Spinal cord (tissue), 10 donors: ENCODE results near the gene VPS13C. TPM values are rescaled to one million over a fixed set of nuclear protein-coding genes. Genes with fewer than 3 reads are reported as not detected.

ENCODE experiments used
- DNase-seq, 6 donors: peaks; one replicate each; pipeline versions ENCODE4 v3.0.0 to v3.0.0-alpha.2; 2013 to 2015; ENCODE audit warnings: low spot score in 6 of 6, low read depth in 4 of 6
- H3K27ac ChIP-seq: one replicate; pipeline ENCODE4 v1.5.1; 2013; ENCODE audit warnings: low read depth, low read length, control low read depth
- H3K27me3 ChIP-seq: one replicate; pipeline ENCODE4 v1.6.1; 2013; ENCODE audit warnings: low read length; ENCODE audit not compliant: control insufficient read depth, insufficient read depth
- H3K36me3 ChIP-seq: one replicate; pipeline ENCODE4 v1.6.1; 2013; ENCODE audit warnings: low read length; ENCODE audit not compliant: control insufficient read depth, insufficient read depth
- H3K4me1 ChIP-seq: one replicate; pipeline ENCODE4 v1.6.1; 2013; ENCODE audit warnings: low read length; ENCODE audit not compliant: control insufficient read depth, insufficient read depth
- H3K4me3 ChIP-seq: one replicate; pipeline ENCODE4 v1.5.1; 2013; ENCODE audit warnings: low read depth, low read length, control low read depth
- H3K9me3 ChIP-seq: one replicate; pipeline ENCODE4 v1.6.1; 2013; ENCODE audit warnings: low read length; ENCODE audit not compliant: control insufficient read depth, insufficient read depth
- WGBS: methylation state at CpG from one replicate; pipeline ENCODE4 v1.1.5; 2013; ENCODE audit warnings: missing lambda C conversion rate; ENCODE audit not compliant: insufficient coverage; 5-methylcytosine and 5-hydroxymethylcytosine counted together
- polyA plus RNA-seq, 2 donors: library from polyadenylated mRNA; unstranded; fragments of 120-200 nt; gene quantifications; one replicate each; pipeline ENCODE4 v1.2.1, GENCODE V29; 2013; ENCODE audit not compliant: insufficient read length in 2 of 2
- total RNA-seq, 2 donors: library from RNA; depleted of rRNA in 1 of 2; stranded (reverse); fragments of 120-200 nt in 1 of 2; fragments of >200 nt in 1 of 2; gene quantifications; one replicate each; pipeline versions ENCODE4 v1.2.3 to v1.2.4, GENCODE V29; 2013 to 2014
- donor health status: healthy.

The VPS13C gene
- total and polyA plus RNA-seq, 4 donors: 55.2 to 149 (median 66.0) TPM

DNA sequence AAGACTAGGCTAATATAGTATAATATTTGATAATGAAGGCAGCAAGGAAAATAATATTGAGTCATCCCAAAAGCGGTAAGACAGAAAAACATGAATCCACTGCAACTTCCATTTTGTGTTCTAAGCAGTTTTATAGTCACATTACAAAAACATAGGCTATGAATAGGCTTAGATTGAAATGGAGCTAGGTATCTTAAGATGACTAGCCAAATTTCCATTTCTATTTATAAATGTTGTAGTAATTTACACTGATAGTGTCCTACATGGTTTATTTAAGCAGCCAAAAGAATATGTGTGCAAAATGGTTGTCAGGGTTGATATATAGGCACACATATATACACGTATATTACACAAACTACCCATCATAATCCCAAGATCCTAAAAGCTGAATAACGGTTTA, 82.0 kb downstream of the VPS13C start:
- no peak for DNase-seq
- no peaks in the 10 kb centered on the region for H3K4me1 ChIP-seq
- peaks cover 2% of the 10 kb centered on the region for H3K36me3 ChIP-seq
- H3K27ac ChIP-seq: no peak overlapping the region
- no peaks in the 10 kb centered on the region for H3K9me3 ChIP-seq
- WGBS: no CpG with 5 or more reads among the region's 3 CpGs
- H3K27me3 ChIP-seq: no peaks in the 10 kb centered on the region
- no peak overlapping the region for H3K4me3 ChIP-seq

DNA sequence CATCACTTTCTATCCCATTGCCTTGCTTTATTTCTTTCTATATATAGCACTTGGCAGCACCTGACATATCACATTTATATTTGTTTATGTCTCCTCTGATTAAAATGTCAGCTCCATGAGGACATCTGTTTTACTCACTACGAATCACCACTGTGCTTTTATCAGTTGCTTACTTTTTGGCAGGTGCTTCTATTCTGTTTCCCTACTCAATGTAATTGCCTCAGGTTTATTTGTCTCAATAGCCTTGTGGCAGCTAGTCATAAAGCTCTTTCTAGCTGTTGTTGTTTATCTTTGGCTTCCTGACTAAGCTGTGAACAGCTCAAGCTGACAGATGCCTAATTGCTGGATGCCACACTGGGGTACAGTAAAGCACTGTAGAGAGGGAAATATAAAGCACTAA, 85.5 kb downstream of the VPS13C start:
- H3K27me3 ChIP-seq: no peaks in the 10 kb centered on the region
- H3K4me3 ChIP-seq: no peak overlapping the region
- 44% methylated on average over 1 of the region's 1 CpG for WGBS
- peak in 5 of 6 donors; percentile 9 to 95 (median 35) for DNase-seq
- H3K9me3 ChIP-seq: no peaks in the 10 kb centered on the region
- no peak overlapping the region for H3K27ac ChIP-seq
- H3K4me1 ChIP-seq: no peaks in the 10 kb centered on the region
- peaks cover 3% of the 10 kb centered on the region for H3K36me3 ChIP-seq

DNA sequence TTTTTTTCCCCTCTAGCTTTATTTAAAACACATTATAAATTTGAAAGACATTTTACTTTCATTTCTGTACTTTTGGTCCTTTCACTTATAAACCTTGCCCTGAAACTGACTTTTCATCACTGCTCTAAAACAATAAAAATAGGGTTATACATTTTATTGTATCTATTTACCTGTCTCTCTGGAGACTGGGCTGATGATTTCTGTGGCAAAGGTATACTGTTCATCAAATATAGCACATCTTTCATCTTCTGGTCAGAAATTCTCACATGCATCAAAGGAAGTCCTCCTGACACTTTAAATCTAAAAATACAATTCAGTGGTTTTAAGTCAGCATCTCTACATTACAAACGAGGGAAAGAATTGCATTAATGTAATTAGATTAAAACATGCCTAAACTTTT, 86.1 kb downstream of the VPS13C start:
- H3K27me3 ChIP-seq: no peaks in the 10 kb centered on the region
- H3K4me3 ChIP-seq: no peak overlapping the region
- no peak overlapping the region for H3K27ac ChIP-seq
- DNase-seq: no peak
- no peaks in the 10 kb centered on the region for H3K4me1 ChIP-seq
- H3K36me3 ChIP-seq: peaks cover 3% of the 10 kb centered on the region
- no CpG with 5 or more reads among the region's 1 CpG for WGBS
- no peaks in the 10 kb centered on the region for H3K9me3 ChIP-seq

DNA sequence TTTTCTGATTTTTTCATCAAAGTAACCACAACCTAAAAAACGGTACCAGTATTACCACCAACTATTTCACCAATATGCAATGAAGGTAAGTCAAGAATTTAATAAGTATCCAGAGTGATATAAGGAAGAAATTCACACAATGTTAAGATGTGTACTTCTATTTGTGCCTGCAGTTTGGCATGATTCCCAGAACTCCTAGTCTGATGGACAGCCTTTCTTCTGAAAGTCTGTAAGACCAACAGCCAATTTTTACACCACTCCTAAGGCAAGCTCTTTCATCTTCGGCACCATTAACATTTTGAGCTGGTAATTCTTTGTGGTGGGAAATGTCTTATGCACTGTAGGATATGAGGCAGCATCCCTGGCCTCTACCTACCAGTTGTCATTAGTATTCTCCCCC, 108.3 kb downstream of the VPS13C start:
- H3K27ac ChIP-seq: no peak overlapping the region
- H3K36me3 ChIP-seq: peaks cover 4% of the 10 kb centered on the region
- H3K9me3 ChIP-seq: no peaks in the 10 kb centered on the region
- no peaks in the 10 kb centered on the region for H3K4me1 ChIP-seq
- DNase-seq: peak in 2 of 6 donors; percentile 52 to 54
- no peak overlapping the region for H3K4me3 ChIP-seq
- no CpG with 5 or more reads among the region's 2 CpGs for WGBS
- no peaks in the 10 kb centered on the region for H3K27me3 ChIP-seq

DNA sequence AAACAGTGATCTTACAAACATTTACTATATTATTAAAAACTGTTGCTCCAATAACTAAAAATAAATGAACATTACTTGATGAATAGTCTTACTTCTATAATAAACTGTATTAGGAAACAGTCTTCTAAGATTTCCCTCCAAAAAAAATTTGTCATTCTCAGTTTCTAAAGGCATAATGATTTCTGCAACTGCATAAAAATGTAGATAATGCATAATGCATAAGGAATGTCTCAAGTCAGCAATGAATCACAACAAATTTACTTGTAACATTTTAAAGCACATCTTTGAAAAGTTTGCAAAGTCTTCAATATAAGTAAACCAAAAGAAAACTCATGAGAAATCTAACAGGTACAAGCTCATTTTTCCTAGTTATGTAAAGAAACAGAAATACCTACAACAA, 113.5 kb downstream of the VPS13C start:
- DNase-seq: no peak
- Histone ChIP-seq H3K9me3 (no peaks in the 10 kb centered on the region), H3K36me3 (peaks cover 4% of the 10 kb centered on the region), H3K27me3 (no peaks in the 10 kb centered on the region), H3K27ac (no peak overlapping the region), H3K4me1 (no peaks in the 10 kb centered on the region), H3K4me3 (no peak overlapping the region)

DNA sequence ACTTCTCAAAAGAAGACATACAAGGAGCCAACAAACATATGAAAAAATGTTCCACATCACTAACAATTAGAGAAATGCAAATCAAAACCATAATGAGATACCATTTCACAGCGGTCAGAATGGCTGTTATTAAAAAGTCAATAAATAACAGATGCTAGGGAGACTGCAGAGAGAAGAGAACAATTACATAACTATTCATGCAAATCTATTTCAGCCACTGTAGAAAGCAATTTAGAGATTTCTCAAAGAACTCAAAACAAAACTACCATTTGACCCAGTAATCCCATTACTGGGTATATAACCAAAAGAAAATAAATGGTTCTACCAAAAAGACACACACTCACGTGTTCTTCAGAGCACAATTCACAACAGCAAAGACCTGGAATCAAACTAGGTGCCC, 116.3 kb downstream of the VPS13C start:
- WGBS: 100% methylated on average over 1 of the region's 2 CpGs
- H3K4me3 ChIP-seq: no peak overlapping the region
- H3K36me3 ChIP-seq: peaks cover 7% of the 10 kb centered on the region

DNA sequence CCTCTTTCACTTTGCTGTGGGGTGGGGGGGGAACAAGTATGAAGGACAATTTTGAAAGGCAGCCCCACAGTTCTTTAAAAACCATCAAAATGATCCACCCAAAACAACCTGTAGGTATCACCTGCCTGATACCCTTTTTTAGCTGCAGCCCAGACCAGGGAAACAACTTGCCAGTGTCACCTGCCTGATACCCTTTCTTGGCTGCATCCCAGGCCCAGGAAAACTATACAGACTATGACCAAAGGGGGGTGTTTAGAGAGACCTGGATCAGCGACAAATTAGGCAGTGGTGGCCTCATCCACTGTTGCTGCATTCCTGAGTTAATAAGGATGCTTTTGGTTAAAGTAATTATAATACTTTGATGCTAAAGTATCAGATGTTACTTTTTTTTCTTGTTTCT, 122.0 kb downstream of the VPS13C start:
- Histone ChIP-seq H3K9me3 (no peaks in the 10 kb centered on the region), H3K27me3 (no peaks in the 10 kb centered on the region), H3K27ac (no peak overlapping the region), H3K36me3 (peaks cover 3% of the 10 kb centered on the region), H3K4me3 (no peak overlapping the region), H3K4me1 (no peaks in the 10 kb centered on the region)
- no CpG with 5 or more reads among the region's 1 CpG for WGBS
- no peak for DNase-seq

More for the DNA sequence above, 116.3 kb downstream of the VPS13C start:
- H3K27ac ChIP-seq: no peak overlapping the region
- no peaks in the 10 kb centered on the region for H3K9me3 ChIP-seq
- no peaks in the 10 kb centered on the region for H3K4me1 ChIP-seq
- no peaks in the 10 kb centered on the region for H3K27me3 ChIP-seq
- DNase-seq: no peak

DNA sequence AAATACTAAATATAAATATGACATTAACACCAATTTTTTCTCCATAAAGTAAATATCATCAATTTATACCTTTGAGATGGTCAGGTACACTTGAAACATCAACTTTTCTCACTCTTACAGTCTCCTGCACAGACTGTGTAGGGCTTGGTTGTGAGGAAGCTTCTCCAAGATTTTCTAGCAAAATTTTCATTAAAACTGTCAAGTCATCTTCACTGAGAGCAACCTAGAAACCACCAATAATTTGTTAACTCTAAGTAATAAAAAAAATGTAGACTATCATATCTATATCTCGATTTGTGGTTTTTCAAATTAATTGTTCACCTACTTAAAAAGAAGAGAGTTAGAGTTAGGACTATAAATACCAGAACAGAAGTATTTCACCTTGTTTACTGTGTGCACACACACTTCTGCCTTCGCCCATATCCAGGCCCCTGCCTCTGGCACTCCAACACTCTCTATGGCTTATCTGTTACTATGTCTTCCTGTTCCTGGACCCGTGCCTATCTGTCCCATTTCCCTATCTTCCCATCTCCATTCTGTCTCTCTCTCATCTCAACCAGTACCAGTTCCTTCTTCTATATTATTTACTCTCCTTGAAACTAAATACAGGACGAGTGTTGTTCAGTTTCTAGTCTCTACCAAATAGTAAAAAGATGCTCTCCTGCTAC, 123.6 kb downstream of the VPS13C start:
- H3K4me3 ChIP-seq: no peak overlapping the region
- peaks cover 3% of the 10 kb centered on the region for H3K36me3 ChIP-seq
- H3K4me1 ChIP-seq: no peaks in the 10 kb centered on the region
- DNase-seq: no peak
- H3K27me3 ChIP-seq: no peaks in the 10 kb centered on the region
- no peak overlapping the region for H3K27ac ChIP-seq
- 93% methylated on average over 3 of the region's 4 CpGs for WGBS
- H3K9me3 ChIP-seq: no peaks in the 10 kb centered on the region

DNA sequence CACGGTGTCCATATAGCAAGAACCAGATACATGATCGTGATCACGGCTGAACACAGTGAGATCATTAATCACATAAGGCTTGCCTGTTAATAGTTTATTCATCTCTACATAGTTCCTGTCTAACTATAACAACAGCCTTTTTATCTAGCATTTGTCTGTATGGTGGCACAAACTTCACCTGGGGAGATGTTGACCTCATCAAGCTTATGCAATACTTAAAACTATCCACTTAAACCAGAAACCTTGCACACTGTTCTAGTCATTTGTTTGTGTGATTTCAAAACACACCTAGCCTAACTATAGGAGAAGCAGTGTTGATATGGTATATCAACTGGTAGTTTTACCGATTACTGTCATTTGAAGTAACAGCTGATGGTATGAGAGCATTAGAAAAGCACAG, 124.8 kb downstream of the VPS13C start:
- WGBS: 85% methylated on average over 3 of the region's 4 CpGs
- no peak overlapping the region for H3K4me3 ChIP-seq
- no peaks in the 10 kb centered on the region for H3K27me3 ChIP-seq
- H3K27ac ChIP-seq: no peak overlapping the region
- no peaks in the 10 kb centered on the region for H3K9me3 ChIP-seq
- H3K4me1 ChIP-seq: no peaks in the 10 kb centered on the region
- peaks cover 3% of the 10 kb centered on the region for H3K36me3 ChIP-seq
- DNase-seq: no peak

DNA sequence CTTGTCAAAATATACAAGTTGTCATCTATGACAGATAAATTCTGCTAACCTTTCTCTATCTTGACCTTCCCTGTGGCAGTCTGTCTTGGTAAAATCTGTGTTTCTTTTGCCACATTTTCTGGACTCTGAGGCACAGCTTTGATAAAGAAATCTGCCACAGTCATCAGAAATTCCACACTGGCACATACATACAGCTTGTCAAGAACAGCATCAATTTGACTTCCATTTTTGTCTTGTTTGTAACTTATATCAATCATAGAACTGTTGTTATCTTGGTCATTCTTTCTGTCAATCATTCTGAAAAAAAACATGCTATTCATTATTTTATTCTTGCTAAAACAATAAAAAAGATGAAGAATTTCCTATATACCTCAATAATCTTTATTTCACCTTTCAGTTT, 130.8 kb downstream of the VPS13C start:
- no peak for DNase-seq
- H3K36me3 ChIP-seq: no peaks in the 10 kb centered on the region
- no peaks in the 10 kb centered on the region for H3K9me3 ChIP-seq
- H3K4me3 ChIP-seq: no peak overlapping the region
- no peaks in the 10 kb centered on the region for H3K4me1 ChIP-seq
- H3K27me3 ChIP-seq: no peaks in the 10 kb centered on the region
- H3K27ac ChIP-seq: no peak overlapping the region
